Fibroblast of the aortic adventitia (primary cell): ENCODE results near the gene CACNA2D3. TPM values are rescaled to one million over a fixed set of nuclear protein-coding genes. Genes with fewer than 3 reads are reported as not detected.

Experiments
- DNase-seq: peaks from one replicate; pipeline ENCODE4 v3.0.0-alpha.2; 2010; ENCODE audit warnings: low read depth
- H3K4me3 ChIP-seq: 2 replicates; pipeline ENCODE4 v1.5.1; 2011; ENCODE audit warnings: low read depth, mild to moderate bottlenecking, control low read depth, low read length, moderate library complexity
- total RNA-seq: library from RNA; depleted of rRNA; stranded (reverse); fragments of >200 nt; gene quantifications from 2 replicates; pipeline ENCODE4 v1.2.3, GENCODE V29; 2012; ENCODE audit warnings: low replicate concordance
- TF ChIP-seq, protein P1 (sequence below): IDR thresholded peaks from 2 replicates; pipeline ENCODE4 v1.5.1; 2011; ENCODE audit warnings: mild to moderate bottlenecking, low read length, control low read depth, inconsistent platforms; ENCODE audit not compliant: insufficient read depth

CACNA2D3 gene
- total RNA-seq, 1 donor: 0.45 TPM

DNA sequence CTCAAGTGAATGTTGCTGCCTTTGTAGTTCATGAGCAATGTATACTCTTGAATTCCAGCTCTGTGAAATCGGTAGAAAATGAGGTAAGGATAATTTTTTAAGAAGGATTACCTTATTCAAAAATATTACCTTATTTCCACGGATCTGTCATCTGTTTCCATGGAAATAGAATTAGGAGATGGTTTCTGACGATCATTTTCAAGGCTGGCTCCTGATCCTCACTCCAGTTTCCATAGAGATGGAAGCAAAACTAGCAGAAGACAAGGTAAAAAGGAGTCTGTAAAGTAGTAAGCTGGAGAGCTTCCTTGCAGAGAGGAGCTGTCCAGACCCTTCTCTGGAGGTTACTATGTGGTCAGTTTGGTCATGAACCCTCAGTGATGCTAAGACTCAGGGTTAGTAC, 55.5 kb downstream of the CACNA2D3 start:
- TF ChIP-seq, protein P1, sequence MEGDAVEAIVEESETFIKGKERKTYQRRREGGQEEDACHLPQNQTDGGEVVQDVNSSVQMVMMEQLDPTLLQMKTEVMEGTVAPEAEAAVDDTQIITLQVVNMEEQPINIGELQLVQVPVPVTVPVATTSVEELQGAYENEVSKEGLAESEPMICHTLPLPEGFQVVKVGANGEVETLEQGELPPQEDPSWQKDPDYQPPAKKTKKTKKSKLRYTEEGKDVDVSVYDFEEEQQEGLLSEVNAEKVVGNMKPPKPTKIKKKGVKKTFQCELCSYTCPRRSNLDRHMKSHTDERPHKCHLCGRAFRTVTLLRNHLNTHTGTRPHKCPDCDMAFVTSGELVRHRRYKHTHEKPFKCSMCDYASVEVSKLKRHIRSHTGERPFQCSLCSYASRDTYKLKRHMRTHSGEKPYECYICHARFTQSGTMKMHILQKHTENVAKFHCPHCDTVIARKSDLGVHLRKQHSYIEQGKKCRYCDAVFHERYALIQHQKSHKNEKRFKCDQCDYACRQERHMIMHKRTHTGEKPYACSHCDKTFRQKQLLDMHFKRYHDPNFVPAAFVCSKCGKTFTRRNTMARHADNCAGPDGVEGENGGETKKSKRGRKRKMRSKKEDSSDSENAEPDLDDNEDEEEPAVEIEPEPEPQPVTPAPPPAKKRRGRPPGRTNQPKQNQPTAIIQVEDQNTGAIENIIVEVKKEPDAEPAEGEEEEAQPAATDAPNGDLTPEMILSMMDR: no peak
- DNase-seq: no peak
- no peak overlapping the region for H3K4me3 ChIP-seq

DNA sequence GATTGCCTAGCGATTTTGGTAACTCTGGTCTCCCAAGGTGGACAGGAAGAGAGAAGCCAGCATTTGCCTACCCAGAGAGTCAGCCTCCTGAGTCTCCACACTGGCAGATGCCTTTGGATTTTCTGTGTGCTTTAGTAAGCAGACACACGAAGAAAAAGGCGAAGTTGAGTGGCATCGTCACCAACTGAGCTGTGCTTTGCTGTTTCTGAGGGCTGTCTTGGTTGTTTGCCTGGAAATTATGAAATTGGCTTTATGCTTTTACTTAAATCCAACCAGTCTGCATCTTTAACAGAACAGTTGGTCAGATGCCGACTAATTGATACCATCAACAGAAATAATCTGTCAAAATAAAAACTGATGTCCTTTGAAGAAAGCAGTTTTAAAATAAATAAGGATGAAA, 56.0 kb downstream of the CACNA2D3 start:
- H3K4me3 ChIP-seq: no peak overlapping the region
- DNase-seq: no peak
- TF ChIP-seq, protein P1: no peak

DNA sequence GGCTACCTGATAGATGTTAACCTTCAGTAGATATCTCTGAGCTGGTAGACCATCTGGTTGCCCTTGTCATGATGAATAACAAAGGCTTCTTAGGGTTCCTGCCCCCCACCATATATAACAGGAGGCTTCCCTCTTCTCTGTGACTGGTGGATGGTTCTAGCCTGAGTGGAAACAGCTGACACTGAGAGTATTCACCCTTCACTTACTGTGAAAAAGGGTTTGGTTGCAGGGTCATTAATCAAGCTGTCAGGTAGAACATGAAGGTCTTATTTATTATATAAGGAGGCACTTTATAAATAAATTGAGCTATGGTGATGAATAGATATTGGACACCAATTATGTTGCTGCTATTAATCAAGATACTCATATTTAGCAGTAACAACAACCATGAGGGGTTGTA, 58.6 kb downstream of the CACNA2D3 start:
- DNase-seq: no peak
- H3K4me3 ChIP-seq: no peak overlapping the region
- TF ChIP-seq, protein P1: no peak

DNA sequence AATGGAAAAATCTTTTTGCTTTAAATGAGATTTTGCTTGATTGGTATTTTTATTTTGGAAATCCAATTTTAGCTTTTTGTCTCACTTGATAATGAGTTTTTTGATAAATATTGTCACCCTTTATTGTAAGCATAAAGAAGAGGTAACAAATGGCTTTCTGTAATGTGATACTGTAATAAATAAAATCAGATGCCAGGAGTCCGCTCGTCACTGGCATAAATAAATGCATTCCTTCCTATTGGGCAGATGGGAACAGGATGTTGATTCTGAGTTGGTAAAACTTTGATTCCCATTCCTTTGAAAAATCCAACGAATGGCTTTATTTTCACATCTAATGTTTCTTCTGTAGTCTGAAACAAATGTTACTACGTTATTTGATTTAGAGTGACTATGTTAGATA, 59.9 kb downstream of the CACNA2D3 start:
- no peak for DNase-seq
- TF ChIP-seq, protein P1: no peak
- H3K4me3 ChIP-seq: no peak overlapping the region

DNA sequence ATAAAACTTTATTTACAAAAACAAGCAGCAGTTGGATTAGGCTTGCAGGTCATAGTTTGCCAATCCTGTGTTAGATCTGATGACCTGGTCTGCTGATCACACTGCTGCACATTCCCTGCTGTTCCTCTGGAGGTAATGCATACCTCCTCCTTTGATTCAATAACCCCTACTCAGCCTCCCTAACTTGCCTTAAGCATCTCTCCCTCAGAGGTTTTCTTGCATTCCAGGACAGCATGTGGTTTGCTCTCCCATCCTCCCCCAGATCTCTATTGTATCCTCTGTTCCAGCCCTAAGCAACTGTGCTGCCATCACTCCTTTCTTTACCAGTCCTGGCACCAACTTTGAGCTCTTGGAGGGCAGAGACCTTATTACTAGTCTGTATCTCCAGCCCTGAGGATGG, 63.4 kb downstream of the CACNA2D3 start:
- DNase-seq: no peak
- TF ChIP-seq, protein P1: no peak
- no peak overlapping the region for H3K4me3 ChIP-seq

DNA sequence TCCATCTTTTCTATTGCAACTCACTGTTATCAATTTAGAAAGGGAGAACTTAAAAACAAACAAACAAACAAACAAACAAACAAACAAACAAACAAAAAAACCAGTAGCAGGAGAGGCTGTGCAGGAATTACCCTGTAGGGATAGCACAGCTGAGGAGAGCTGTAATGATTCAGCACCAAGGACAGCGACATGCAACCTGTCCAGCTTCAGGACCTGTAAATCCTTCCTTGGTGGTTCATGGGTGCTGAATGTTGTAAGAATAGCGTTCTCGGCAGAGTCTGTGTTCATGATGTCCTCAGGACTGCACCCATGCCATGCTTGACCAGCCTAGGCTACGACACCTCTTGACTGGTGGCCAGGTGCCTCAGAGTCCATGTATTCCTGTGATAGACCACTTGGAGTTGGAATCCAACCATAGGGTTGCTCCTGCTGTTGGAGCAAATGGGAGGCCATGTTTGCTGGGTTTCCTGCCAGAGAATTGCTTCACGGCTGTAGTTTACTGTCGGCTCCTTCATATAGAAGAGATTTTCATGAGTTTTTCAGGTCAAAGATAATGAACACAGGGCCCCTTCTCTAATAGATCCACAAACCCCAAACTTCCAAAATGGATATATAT, 65.9 kb downstream of the CACNA2D3 start:
- TF ChIP-seq, protein P1: no peak
- H3K4me3 ChIP-seq: no peak overlapping the region
- DNase-seq: peak; percentile 47

DNA sequence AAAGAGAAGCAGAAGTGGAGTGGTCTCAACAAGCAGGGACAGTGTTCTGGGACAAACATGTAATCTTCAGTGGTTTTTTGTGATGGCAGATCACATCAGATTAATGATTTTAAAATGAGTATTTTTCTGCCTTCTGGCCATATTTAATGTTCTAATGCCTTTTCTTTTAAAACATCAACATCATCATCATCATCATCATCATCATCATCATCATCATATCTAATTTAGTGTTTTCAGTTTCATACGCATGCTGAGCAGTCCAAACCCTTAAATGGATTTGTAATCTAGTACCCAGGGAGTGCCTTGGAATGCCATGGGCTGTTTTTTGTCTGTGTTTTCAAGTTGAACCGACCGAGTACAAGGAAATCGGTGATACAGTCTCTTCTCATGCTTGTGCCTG, 68.9 kb downstream of the CACNA2D3 start:
- TF ChIP-seq, protein P1: no peak
- no peak for DNase-seq
- H3K4me3 ChIP-seq: no peak overlapping the region
